ENCODE data around the gene C16orf87.

C16orf87 gene

DNA sequence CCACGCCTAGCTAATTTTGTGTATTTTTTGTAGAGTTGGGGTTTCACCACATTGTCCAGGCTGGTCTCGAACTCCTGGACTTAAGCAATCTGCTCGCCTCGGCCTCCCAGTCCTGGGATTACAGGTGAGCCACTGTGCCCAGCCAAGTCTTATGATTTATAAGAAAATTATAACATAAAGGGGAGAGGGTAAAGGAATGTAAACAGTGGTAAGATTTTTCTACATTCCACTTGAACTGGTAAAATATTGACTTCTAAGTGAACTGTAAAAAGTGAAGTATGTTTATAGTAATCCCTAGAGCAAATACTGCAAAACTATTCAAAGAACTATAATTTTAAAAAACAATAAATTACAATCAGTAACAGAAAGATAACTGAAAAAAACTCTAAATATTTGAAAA, 33.5 kb downstream of the C16orf87 start:
- Histone ChIP-seq H3K4me1 (ENCODE audit: control insufficient read depth, insufficient read depth, low read depth, low read length) (peaks cover 5% of the 10 kb centered on the region), H3K27me3 (ENCODE audit: control insufficient read depth in 1 of 2, insufficient read depth in 1 of 2, low read length in 2 of 2) (no peaks in the 10 kb centered on the region), H3K9ac (ENCODE audit: low read length) (no peak overlapping the region), H4K8ac (ENCODE audit: low read length) (no peak overlapping the region), H2BK15ac (ENCODE audit: low read depth, poor library complexity, severe bottlenecking) (no peak overlapping the region), H3K23ac (ENCODE audit: low read length in 2 of 2) (no peak overlapping the region), H3K18ac (ENCODE audit: low read depth in 1 of 2, low read length in 2 of 2) (no peak overlapping the region), H2BK5ac (ENCODE audit: low read depth, low read length, poor library complexity, severe bottlenecking) (no peak overlapping the region), H4K91ac (ENCODE audit: low read length) (no peak overlapping the region), H3K4me2 (ENCODE audit: low read length, poor library complexity, severe bottlenecking) (no peak overlapping the region), H2AFZ (ENCODE audit: low read depth, low read length) (no peak overlapping the region), H2BK12ac (ENCODE audit: low read length in 2 of 2) (no peak overlapping the region), H3K4ac (ENCODE audit: low read depth in 1 of 2, low read length in 2 of 2) (no peak overlapping the region), H3K27ac (ENCODE audit: low read length, poor library complexity, severe bottlenecking) (no peak overlapping the region), H3K79me1 (replicated peaks; ENCODE audit: low read length, poor library complexity, severe bottlenecking) (peaks cover 4% of the 10 kb centered on the region), H2BK120ac (ENCODE audit: low read depth, low read length) (no peak overlapping the region), H3K36me3 (ENCODE audit: control insufficient read depth in 1 of 2, insufficient read depth in 2 of 2, low read depth in 1 of 2, low read length in 2 of 2) (peaks cover 0 to 2% of the 10 kb centered on the region in 2 experiments), H3K4me3 (ENCODE audit: insufficient read depth in 1 of 2, low read depth in 1 of 2, low read length in 2 of 2) (no peak overlapping the region), H2AK5ac (ENCODE audit: low read length, severe bottlenecking) (no peak overlapping the region), H3K14ac (ENCODE audit: low read length in 2 of 2) (no peak overlapping the region), H3K9me3 (ENCODE audit: control insufficient read depth, low read length) (peaks cover 14% of the 10 kb centered on the region)
- DNase-seq, result no peak
- WGBS, result 97% methylated on average over 4 of the region's 4 CpGs

DNA sequence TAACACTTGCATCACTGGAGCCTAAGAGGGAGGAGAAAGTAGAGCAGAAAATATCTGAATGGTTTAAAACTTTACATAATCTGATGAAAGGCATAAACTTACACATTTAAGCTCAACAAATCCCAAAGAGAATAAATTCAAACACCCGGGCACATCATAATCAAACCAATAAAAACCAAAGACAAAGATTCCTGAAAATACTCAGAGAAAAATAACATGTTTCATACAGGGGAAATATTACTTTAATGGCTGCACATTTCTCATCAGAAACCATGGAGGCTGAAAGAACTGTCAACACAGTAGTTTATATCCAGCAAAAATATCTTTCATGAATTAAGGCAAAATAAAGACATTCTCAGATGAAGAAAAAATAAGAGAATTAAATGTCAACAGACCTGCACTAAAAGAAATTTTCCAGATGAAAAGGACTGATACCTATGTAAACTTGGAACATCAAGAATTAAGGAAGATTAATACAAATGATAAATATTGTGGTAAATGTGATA, 34.2 kb downstream of the C16orf87 start:
- no peak for DNase-seq
- no peak overlapping the region for H4K8ac ChIP-seq (ENCODE audit: low read length)
- H2BK12ac ChIP-seq (ENCODE audit: low read length in 2 of 2), result no peak overlapping the region
- peaks cover 5% of the 10 kb centered on the region for H3K4me1 ChIP-seq (ENCODE audit: control insufficient read depth, insufficient read depth, low read depth, low read length)
- H3K27ac ChIP-seq (ENCODE audit: low read length, poor library complexity, severe bottlenecking), result no peak overlapping the region
- no peak overlapping the region for H2BK120ac ChIP-seq (ENCODE audit: low read depth, low read length)
- no peak overlapping the region for H3K4me2 ChIP-seq (ENCODE audit: low read length, poor library complexity, severe bottlenecking)
- no peak overlapping the region for H3K4me3 ChIP-seq (ENCODE audit: insufficient read depth in 1 of 2, low read depth in 1 of 2, low read length in 2 of 2)
- no peaks in the 10 kb centered on the region for H3K27me3 ChIP-seq (ENCODE audit: control insufficient read depth in 1 of 2, insufficient read depth in 1 of 2, low read length in 2 of 2)
- no peak overlapping the region for H2BK5ac ChIP-seq (ENCODE audit: low read depth, low read length, poor library complexity, severe bottlenecking)
- no peaks in the 10 kb centered on the region for H3K36me3 ChIP-seq (ENCODE audit: control insufficient read depth in 1 of 2, insufficient read depth in 2 of 2, low read depth in 1 of 2, low read length in 2 of 2)
- no peak overlapping the region for H3K23ac ChIP-seq (ENCODE audit: low read length in 2 of 2)
- no peak overlapping the region for H4K91ac ChIP-seq (ENCODE audit: low read length)
- WGBS, result 100% methylated on average over 1 of the region's 1 CpG
- H3K4ac ChIP-seq (ENCODE audit: low read depth in 1 of 2, low read length in 2 of 2), result no peak overlapping the region
- no peak overlapping the region for H3K14ac ChIP-seq (ENCODE audit: low read length in 2 of 2)
- no peak overlapping the region for H2AFZ ChIP-seq (ENCODE audit: low read depth, low read length)
- no peak overlapping the region for H2AK5ac ChIP-seq (ENCODE audit: low read length, severe bottlenecking)
- H3K79me1 ChIP-seq (replicated peaks; ENCODE audit: low read length, poor library complexity, severe bottlenecking), result peaks cover 4% of the 10 kb centered on the region
- peaks cover 14% of the 10 kb centered on the region for H3K9me3 ChIP-seq (ENCODE audit: control insufficient read depth, low read length)
- H2BK15ac ChIP-seq (ENCODE audit: low read depth, poor library complexity, severe bottlenecking), result no peak overlapping the region
- H3K9ac ChIP-seq (ENCODE audit: low read length), result no peak overlapping the region
- no peak overlapping the region for H3K18ac ChIP-seq (ENCODE audit: low read depth in 1 of 2, low read length in 2 of 2)

DNA sequence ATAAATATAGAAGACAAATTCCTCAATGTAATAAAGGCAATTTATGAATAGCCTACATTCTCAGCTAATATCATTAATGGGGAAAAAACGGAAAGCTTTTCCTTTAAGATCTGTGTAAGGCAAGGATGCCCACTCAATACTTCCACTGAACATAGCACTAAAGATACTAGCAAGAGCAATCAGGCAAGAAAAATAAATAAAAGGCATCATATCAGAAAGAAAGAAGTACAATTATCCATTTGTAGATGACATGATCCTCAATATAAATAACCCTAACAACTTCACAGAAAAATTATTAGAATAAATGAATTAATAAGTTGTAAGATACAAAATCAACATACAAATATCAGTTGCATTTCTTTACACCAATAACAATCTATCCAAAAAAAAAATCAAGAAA, 37.1 kb downstream of the C16orf87 start:
- Histone ChIP-seq H3K4me3 (ENCODE audit: insufficient read depth in 1 of 2, low read depth in 1 of 2, low read length in 2 of 2) (no peak overlapping the region), H3K27ac (ENCODE audit: low read length, poor library complexity, severe bottlenecking) (no peak overlapping the region), H3K79me1 (replicated peaks; ENCODE audit: low read length, poor library complexity, severe bottlenecking) (peaks cover 3% of the 10 kb centered on the region), H3K14ac (ENCODE audit: low read length in 2 of 2) (no peak overlapping the region), H4K91ac (ENCODE audit: low read length) (no peak overlapping the region), H3K18ac (ENCODE audit: low read depth in 1 of 2, low read length in 2 of 2) (no peak overlapping the region), H3K4ac (ENCODE audit: low read depth in 1 of 2, low read length in 2 of 2) (no peak overlapping the region), H3K23ac (ENCODE audit: low read length in 2 of 2) (no peak overlapping the region), H4K8ac (ENCODE audit: low read length) (no peak overlapping the region), H3K36me3 (ENCODE audit: control insufficient read depth in 1 of 2, insufficient read depth in 2 of 2, low read depth in 1 of 2, low read length in 2 of 2) (no peaks in the 10 kb centered on the region), H3K4me1 (ENCODE audit: control insufficient read depth, insufficient read depth, low read depth, low read length) (peaks cover 8% of the 10 kb centered on the region), H2BK12ac (ENCODE audit: low read length in 2 of 2) (no peak overlapping the region), H2AK5ac (ENCODE audit: low read length, severe bottlenecking) (no peak overlapping the region), H2BK15ac (ENCODE audit: low read depth, poor library complexity, severe bottlenecking) (no peak overlapping the region), H2AFZ (ENCODE audit: low read depth, low read length) (no peak overlapping the region), H3K4me2 (ENCODE audit: low read length, poor library complexity, severe bottlenecking) (no peak overlapping the region), H3K27me3 (ENCODE audit: control insufficient read depth in 1 of 2, insufficient read depth in 1 of 2, low read length in 2 of 2) (no peaks in the 10 kb centered on the region), H3K9ac (ENCODE audit: low read length) (no peak overlapping the region), H3K9me3 (ENCODE audit: control insufficient read depth, low read length) (peaks cover 14% of the 10 kb centered on the region), H2BK5ac (ENCODE audit: low read depth, low read length, poor library complexity, severe bottlenecking) (no peak overlapping the region), H2BK120ac (ENCODE audit: low read depth, low read length) (no peak overlapping the region)
- no peak for DNase-seq
- no CpG with 5 or more reads among the region's 1 CpG for WGBS

DNA sequence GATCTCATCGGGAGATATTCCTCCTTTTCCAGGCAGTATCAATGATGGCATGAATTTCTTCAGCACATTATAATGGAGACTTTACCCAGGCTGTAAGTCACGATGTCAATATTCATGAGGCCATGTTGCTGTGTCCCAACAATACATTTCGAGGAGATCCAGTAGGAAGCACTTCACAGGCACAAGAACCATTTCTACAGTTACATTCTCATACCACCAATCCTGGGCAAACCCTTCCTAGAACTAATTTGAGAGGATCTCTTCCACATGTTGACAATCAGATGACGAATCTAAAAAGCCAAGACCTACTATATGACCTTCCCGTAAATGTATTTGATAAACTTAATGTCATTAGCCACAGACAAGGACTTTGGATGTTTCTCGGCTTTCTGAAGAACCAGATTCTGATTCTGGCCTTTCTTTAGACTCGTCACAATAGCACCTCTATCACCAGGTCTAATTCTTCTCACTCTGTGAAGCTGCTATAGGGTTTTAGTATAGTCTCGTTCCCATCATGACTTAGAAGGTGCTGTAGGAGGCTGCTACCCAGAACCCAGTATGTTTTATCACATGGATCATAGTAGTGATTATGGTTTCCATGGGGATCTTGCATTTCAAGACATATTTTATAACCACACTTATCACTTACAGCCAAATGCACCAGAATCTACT, 40.2 kb downstream of the C16orf87 start:
- no peak overlapping the region for H2BK12ac ChIP-seq (ENCODE audit: low read length in 2 of 2)
- H3K79me1 ChIP-seq (replicated peaks; ENCODE audit: low read length, poor library complexity, severe bottlenecking), result peaks cover under 1% of the 10 kb centered on the region
- peaks cover 14% of the 10 kb centered on the region for H3K9me3 ChIP-seq (ENCODE audit: control insufficient read depth, low read length)
- H3K14ac ChIP-seq (ENCODE audit: low read length in 2 of 2), result no peak overlapping the region
- H3K18ac ChIP-seq (ENCODE audit: low read depth in 1 of 2, low read length in 2 of 2), result peak overlapping the region in 1 of 2 experiments; percentile 86
- no peak overlapping the region for H2BK15ac ChIP-seq (ENCODE audit: low read depth, poor library complexity, severe bottlenecking)
- H4K8ac ChIP-seq (ENCODE audit: low read length), result no peak overlapping the region
- H3K36me3 ChIP-seq (ENCODE audit: control insufficient read depth in 1 of 2, insufficient read depth in 2 of 2, low read depth in 1 of 2, low read length in 2 of 2), result no peaks in the 10 kb centered on the region
- H3K4me3 ChIP-seq (ENCODE audit: insufficient read depth in 1 of 2, low read depth in 1 of 2, low read length in 2 of 2), result peak overlapping the region in 1 of 2 experiments; percentile 80
- H2BK5ac ChIP-seq (ENCODE audit: low read depth, low read length, poor library complexity, severe bottlenecking), result no peak overlapping the region
- no peak overlapping the region for H2BK120ac ChIP-seq (ENCODE audit: low read depth, low read length)
- H3K23ac ChIP-seq (ENCODE audit: low read length in 2 of 2), result no peak overlapping the region
- H3K27me3 ChIP-seq (ENCODE audit: control insufficient read depth in 1 of 2, insufficient read depth in 1 of 2, low read length in 2 of 2), result no peaks in the 10 kb centered on the region
- H4K91ac ChIP-seq (ENCODE audit: low read length), result no peak overlapping the region
- H2AK5ac ChIP-seq (ENCODE audit: low read length, severe bottlenecking), result no peak overlapping the region
- H3K4me2 ChIP-seq (ENCODE audit: low read length, poor library complexity, severe bottlenecking), result no peak overlapping the region
- no peak overlapping the region for H3K4ac ChIP-seq (ENCODE audit: low read depth in 1 of 2, low read length in 2 of 2)
- H2AFZ ChIP-seq (ENCODE audit: low read depth, low read length), result no peak overlapping the region
- H3K4me1 ChIP-seq (ENCODE audit: control insufficient read depth, insufficient read depth, low read depth, low read length), result peaks cover 4% of the 10 kb centered on the region
- H3K27ac ChIP-seq (ENCODE audit: low read length, poor library complexity, severe bottlenecking), result no peak overlapping the region
- peak overlapping the region; percentile 87 for H3K9ac ChIP-seq (ENCODE audit: low read length)
- 94% methylated on average over 6 of the region's 8 CpGs for WGBS
- DNase-seq, result no peak
